Aorta (tissue), 5 donors: ENCODE data around the gene SLC16A6. TPM values are rescaled to one million over a fixed set of nuclear protein-coding genes. Genes with fewer than 3 reads are reported as not detected.

Experiments
- ATAC-seq: fragments of 200-7000 bp; cut with Tn5 transposase; one replicate; pipeline ENCODE4 v1.9.1; 2022; ENCODE audit warnings: moderate library complexity; ENCODE audit not compliant: low FRiP score
- DNase-seq, 2 donors: peaks; one replicate each; pipeline ENCODE4 v3.0.0-alpha.2; 2020
- H3K27ac ChIP-seq, 2 donors: one replicate each; pipeline ENCODE4 v1.5.1; 2013; ENCODE audit warnings: low read length in 2 of 2, mild to moderate bottlenecking in 2 of 2, moderate library complexity in 2 of 2, control low read depth in 1 of 2, inconsistent platforms in 1 of 2, low read depth in 1 of 2
- H3K27me3 ChIP-seq, 2 donors: one replicate each; pipeline ENCODE4 v1.6.1; 2013; ENCODE audit warnings: control low read depth in 1 of 2, low read length in 1 of 2, mild to moderate bottlenecking in 1 of 2, moderate library complexity in 1 of 2; ENCODE audit not compliant: insufficient read depth in 2 of 2, control insufficient read depth in 1 of 2
- H3K36me3 ChIP-seq, 2 donors: one replicate each; pipeline ENCODE4 v1.6.1; 2013; ENCODE audit warnings: control low read depth in 1 of 2, low read length in 1 of 2, mild to moderate bottlenecking in 1 of 2; ENCODE audit not compliant: insufficient read depth in 2 of 2, control insufficient read depth in 1 of 2
- H3K4me1 ChIP-seq, 2 donors: one replicate each; pipeline ENCODE4 v1.6.1; 2013; ENCODE audit warnings: low read length in 2 of 2, control low read depth in 1 of 2, mild to moderate bottlenecking in 1 of 2, moderate library complexity in 1 of 2; ENCODE audit not compliant: insufficient read depth in 2 of 2, control insufficient read depth in 1 of 2
- H3K4me3 ChIP-seq, 2 donors: one replicate each; pipeline ENCODE4 v1.5.1; 2013; ENCODE audit warnings: low read length in 2 of 2, control low read depth in 1 of 2, mild to moderate bottlenecking in 1 of 2
- H3K9me3 ChIP-seq: one replicate; pipeline ENCODE4 v1.6.1; 2013; ENCODE audit warnings: mild to moderate bottlenecking, low read length; ENCODE audit not compliant: control insufficient read depth
- WGBS, 2 donors: extraction: QIAGEN DNeasy Blood & Tissue Kit; methylation state at CpG; one replicate each; pipeline ENCODE4 v1.1.7; 2013; 5-methylcytosine and 5-hydroxymethylcytosine counted together
- intact Hi-C, 2 donors: fragments of 100-400 bp; cut with DNase I; formaldehyde crosslinking; loops; one replicate each; pipeline versions ENCODE4 v1.14.2 to v1.15.0; 2022
- polyA plus RNA-seq, 2 donors: library from polyadenylated mRNA; stranded (reverse); fragments of 200-250 nt; gene quantifications; one replicate each; pipeline ENCODE4 v1.2.3, GENCODE V29; 2013
- total RNA-seq, 2 donors: library from RNA; stranded (reverse); fragmentation: NEBNext Ultra II Directional; extraction: Animal tissue kit (Norgen Biotek cat#: 25700); gene quantifications; one replicate each; pipeline ENCODE4 v1.2.1, GENCODE V29; 2021
- donor health status: healthy with polysubstance abuse.
- donor health status: Bipolar disorder and iron deficiency.
- donor health status: DM: no; HTN: no; CAD: no.
- donor health status: DM: no; HTN: no; CAD: no.
- donor health status: DM: yes; HTN: yes; CAD: no.

The SLC16A6 gene
- total and polyA plus RNA-seq, 4 donors: 0.38 to 5.4 (median 0.51) TPM; not detected in 1

- no peaks in the 10 kb centered on the region for H3K27me3 ChIP-seq
Measured at GRCh38 chr17:68294617-68295016, 3.7 kb upstream of the SLC16A6 start.

GRCh38 chr17:68294196-68294555 lies 3.2 kb upstream of the SLC16A6 start:
- DNase-seq: no peak
- H3K27me3 ChIP-seq: no peaks in the 10 kb centered on the region
- no peak overlapping the region for H3K4me3 ChIP-seq
- H3K36me3 ChIP-seq: no peaks in the 10 kb centered on the region
- no peak for ATAC-seq
- intact Hi-C loops: no loop called here
- no peak overlapping the region for H3K27ac ChIP-seq
- H3K4me1 ChIP-seq: no peaks in the 10 kb centered on the region
- H3K9me3 ChIP-seq: no peaks in the 10 kb centered on the region
- WGBS, 2 donors: 71 to 79% methylated on average over 3 of the region's 3 CpGs

More at GRCh38 chr17:68294617-68295016, 3.7 kb upstream of the SLC16A6 start:
- ATAC-seq (no peak), DNase-seq (no peak)
- Histone ChIP-seq H3K4me1 (no peaks in the 10 kb centered on the region), H3K9me3 (no peaks in the 10 kb centered on the region), H3K27ac (no peak overlapping the region), H3K4me3 (no peak overlapping the region), H3K36me3 (no peaks in the 10 kb centered on the region)
- WGBS, 2 donors: 84 to 89% methylated on average over 4 of the region's 4 CpGs
- intact Hi-C loops: no loop called here

- no peak for ATAC-seq
- 94 to 96% methylated on average over 6 of the region's 6 CpGs for WGBS, 2 donors
- Histone ChIP-seq H3K9me3 (no peaks in the 10 kb centered on the region), H3K36me3 (no peaks in the 10 kb centered on the region), H3K4me1 (no peaks in the 10 kb centered on the region), H3K27me3 (no peaks in the 10 kb centered on the region), H3K4me3 (no peak overlapping the region), H3K27ac (no peak overlapping the region)
- intact Hi-C loops: no loop called here
- no peak for DNase-seq
Measured at GRCh38 chr17:68293490-68294195, 2.7 kb upstream of the SLC16A6 start.

- intact Hi-C loops: no loop called here
- Histone ChIP-seq H3K36me3 (no peaks in the 10 kb centered on the region), H3K27ac (no peak overlapping the region), H3K4me1 (no peaks in the 10 kb centered on the region), H3K4me3 (no peak overlapping the region), H3K9me3 (no peaks in the 10 kb centered on the region), H3K27me3 (no peaks in the 10 kb centered on the region)
- DNase-seq (no peak), ATAC-seq (no peak)
- WGBS, 2 donors: 42 to 46% methylated on average over 9 of the region's 9 CpGs
Measured at GRCh38 chr17:68292689-68293040, 1.7 kb upstream of the SLC16A6 start.

GRCh38 chr17:68291836-68292688 lies 1.1 kb upstream of the SLC16A6 start:
- Histone ChIP-seq H3K4me3 (peak overlapping the region; percentile 48 to 58), H3K27me3 (no peaks in the 10 kb centered on the region), H3K9me3 (no peaks in the 10 kb centered on the region), H3K4me1 (no peaks in the 10 kb centered on the region), H3K36me3 (no peaks in the 10 kb centered on the region), H3K27ac (no peak overlapping the region)
- intact Hi-C loops: no loop called here
- 1% methylated on average over 64 to 76 of the region's 76 CpGs for WGBS, 2 donors
- DNase-seq: peak; percentile 91 to 93
- peak; percentile 72 for ATAC-seq

- Histone ChIP-seq H3K4me1 (no peaks in the 10 kb centered on the region), H3K27me3 (no peaks in the 10 kb centered on the region)
- WGBS, 2 donors: 2% methylated on average over 50 of the region's 50 CpGs
Measured at GRCh38 chr17:68290268-68290954, 516 bp downstream of the SLC16A6 start.

GRCh38 chr17:68289936-68290267 lies 1.0 kb downstream of the SLC16A6 start:
- no peak overlapping the region for H3K4me3 ChIP-seq
- H3K9me3 ChIP-seq: no peaks in the 10 kb centered on the region
- no peaks in the 10 kb centered on the region for H3K4me1 ChIP-seq
- ATAC-seq: no peak
- no peak overlapping the region for H3K27ac ChIP-seq
- WGBS, 2 donors: 31 to 36% methylated on average over 9 of the region's 9 CpGs
- no peaks in the 10 kb centered on the region for H3K36me3 ChIP-seq
- H3K27me3 ChIP-seq: no peaks in the 10 kb centered on the region
- intact Hi-C loops: loop anchor here in 1 of 2 donors (10.0 kb wide), 1 partner anchor 105 kb away; no protein-coding TSS in a partner anchor
- DNase-seq: no peak

More at GRCh38 chr17:68290268-68290954, 516 bp downstream of the SLC16A6 start:
- intact Hi-C loops: no loop called here
- Histone ChIP-seq H3K4me3 (peak overlapping the region in 1 of 2 donors; percentile 48), H3K27ac (no peak overlapping the region), H3K36me3 (no peaks in the 10 kb centered on the region), H3K9me3 (no peaks in the 10 kb centered on the region)
- ATAC-seq (peak; percentile 23), DNase-seq (peak; percentile 61 to 79)

GRCh38 chr17:68289473-68289872 lies 1.5 kb downstream of the SLC16A6 start:
- Histone ChIP-seq H3K27me3 (no peaks in the 10 kb centered on the region), H3K4me3 (no peak overlapping the region), H3K4me1 (no peaks in the 10 kb centered on the region), H3K27ac (no peak overlapping the region), H3K9me3 (no peaks in the 10 kb centered on the region), H3K36me3 (no peaks in the 10 kb centered on the region)
- WGBS, 2 donors: 70 to 74% methylated on average over 7 of the region's 7 CpGs
- ATAC-seq (no peak), DNase-seq (no peak)
- intact Hi-C loops: loop anchor here in 1 of 2 donors (10.0 kb wide), 1 partner anchor 105 kb away; no protein-coding TSS in a partner anchor
